SK-N-SH (cell line): Measurements from ENCODE around the gene SERP2. TPM values are rescaled to one million over a fixed set of nuclear protein-coding genes. Genes with fewer than 3 reads are reported as not detected.

Experiments
- CTCF ChIA-PET: fragments of 300-600, 350-600 bp; formaldehyde crosslinking; extraction: SDS; loops from one replicate; lab custom pipeline; 2021; lab: Yijun Ruan, JAX
- POLR2A ChIA-PET: fragments of 350-600 bp; sonication (Branson Sonifier 250); formaldehyde crosslinking; extraction: SDS; loops from one replicate; lab custom pipeline; 2020; ENCODE audit warnings: antibody characterized with exemption, inconsistent platforms; lab: Yijun Ruan, JAX
- DNase-seq: peaks from one replicate; pipeline ENCODE4 v3.0.0; 2012
- H2AFZ ChIP-seq: fragments of 200-600 bp; sonication (generic); 2 replicates; pipeline ENCODE4 v1.8.1; 2016; ENCODE audit warnings: antibody characterized with exemption, mild to moderate bottlenecking, low read depth
- H3F3A ChIP-seq: fragments of 200-600 bp; sonication (generic); replicated peaks from 2 replicates; pipeline ENCODE3; 2016; ENCODE audit warnings: antibody characterized with exemption, mild to moderate bottlenecking; ENCODE audit not compliant: insufficient read depth
- H3K27ac ChIP-seq, 2 experiments: fragments of 200-500 bp in 1 of 2; fragments of 200-600 bp in 1 of 2; sonication (Bioruptor generic) in 1 of 2; sonication (generic), shearing (Covaris generic) in 1 of 2; 2 replicates each; pipeline versions ENCODE4 v1.5.1 to v1.6.1; 2014 to 2016; ENCODE audit warnings: low read depth in 2 of 2, inconsistent platforms in 1 of 2, low read length in 1 of 2, mild to moderate bottlenecking in 1 of 2, mixed read lengths in 1 of 2
- H3K27me3 ChIP-seq: fragments of 200-600 bp; sonication (generic), shearing (Covaris generic); 2 replicates; pipeline ENCODE4 v1.6.1; 2016; ENCODE audit warnings: mixed run types; ENCODE audit not compliant: insufficient read depth
- H3K36me3 ChIP-seq, 2 experiments: fragments of 200-500 bp in 1 of 2; fragments of 200-600 bp in 1 of 2; sonication (Bioruptor generic) in 1 of 2; sonication (generic) in 1 of 2; replicated peaks in 1 of 2; 2 replicates each; pipeline versions ENCODE3 to v1.5.1; 2014 to 2016; ENCODE audit warnings: low read length in 1 of 2, mild to moderate bottlenecking in 1 of 2; ENCODE audit not compliant: insufficient read depth in 2 of 2, control insufficient read depth in 1 of 2
- H3K4me1 ChIP-seq, 2 experiments: fragments of 200-500 bp in 1 of 2; fragments of 200-600 bp in 1 of 2; sonication (Bioruptor generic) in 1 of 2; sonication (generic), shearing (Covaris generic) in 1 of 2; 2 replicates each; pipeline versions ENCODE4 v1.5.1 to v1.6.1; 2014 to 2016; ENCODE audit warnings: low read depth in 1 of 2, low read length in 1 of 2, mixed run types in 1 of 2; ENCODE audit not compliant: insufficient read depth in 2 of 2, control insufficient read depth in 1 of 2
- H3K4me2 ChIP-seq: fragments of 200-600 bp; sonication (generic), shearing (Covaris generic); 2 replicates; pipeline ENCODE4 v1.6.1; 2017; ENCODE audit warnings: mixed run types
- H3K4me3 ChIP-seq, 2 experiments: fragments of 200-500 bp in 1 of 2; fragments of 200-600 bp in 1 of 2; sonication (Bioruptor generic) in 1 of 2; sonication (generic), shearing (Covaris generic) in 1 of 2; 2 replicates each; pipeline versions ENCODE4 v1.5.1 to v1.8.1; 2014 to 2016; ENCODE audit warnings: low read depth in 2 of 2, inconsistent platforms in 1 of 2, low read length in 1 of 2, mild to moderate bottlenecking in 1 of 2, mixed read lengths in 1 of 2, moderate library complexity in 1 of 2
- H3K79me2 ChIP-seq: fragments of 200-600 bp; sonication (generic); 2 replicates; pipeline ENCODE4 v1.8.1; 2017; ENCODE audit warnings: mild to moderate bottlenecking; ENCODE audit not compliant: insufficient read depth
- H3K9ac ChIP-seq: fragments of 200-600 bp; sonication (generic); 2 replicates; pipeline ENCODE4 v1.6.1; 2017; ENCODE audit warnings: mixed run types
- H3K9me2 ChIP-seq: fragments of 200-600 bp; sonication (generic); 2 replicates; pipeline ENCODE4 v1.6.1; 2017; ENCODE audit warnings: mixed run types
- H3K9me3 ChIP-seq: fragments of 200-600 bp; sonication (generic); 2 replicates; pipeline ENCODE4 v1.6.1; 2017; ENCODE audit warnings: mixed run types, mild to moderate bottlenecking, moderate library complexity
- H4K20me1 ChIP-seq: fragments of 200-600 bp; sonication (generic); 2 replicates; pipeline ENCODE4 v1.6.1; 2017; ENCODE audit warnings: mild to moderate bottlenecking, mixed run types; ENCODE audit not compliant: insufficient read depth
- EP300 ChIP-seq, 2 experiments: IDR thresholded peaks; 2 replicates each; pipeline versions ENCODE4 v1.4.0 to v1.6.1; 2012; ENCODE audit warnings: borderline replicate concordance in 1 of 2, low read depth in 1 of 2, low read length in 1 of 2
- EZH2phosphoT487 ChIP-seq: fragments of 200-600 bp; sonication (generic); IDR thresholded peaks from 2 replicates; pipeline ENCODE4 v1.6.1; 2017; ENCODE audit warnings: low read depth, mixed run types, mild to moderate bottlenecking, antibody characterized with exemption, moderate library complexity, borderline replicate concordance
- FOSL2 ChIP-seq: IDR thresholded peaks from 2 replicates; pipeline ENCODE4 v1.4.0; 2012; ENCODE audit warnings: low read depth, mild to moderate bottlenecking, moderate library complexity, borderline replicate concordance
- FOXJ3 ChIP-seq: sonication (generic); formaldehyde crosslinking; IDR thresholded peaks from 2 replicates; pipeline ENCODE4 v1.5.1; 2020; ENCODE audit warnings: mild to moderate bottlenecking, missing genetic modification reagents
- FOXM1 ChIP-seq: IDR thresholded peaks from 2 replicates; pipeline ENCODE4 v1.4.0; 2012; ENCODE audit warnings: low read depth, mild to moderate bottlenecking
- GABPA ChIP-seq: IDR thresholded peaks from 2 replicates; pipeline ENCODE4 v1.4.0; 2012; ENCODE audit warnings: low read depth, mild to moderate bottlenecking
- JUND ChIP-seq: IDR thresholded peaks from 2 replicates; pipeline ENCODE4 v1.4.0; 2012
- MAX ChIP-seq: IDR thresholded peaks from 2 replicates; pipeline ENCODE4 v1.4.0; 2012; ENCODE audit warnings: low read depth
- MEF2A ChIP-seq: IDR thresholded peaks from 2 replicates; pipeline ENCODE4 v1.4.0; 2012; ENCODE audit warnings: low read depth, borderline replicate concordance
- NFIC ChIP-seq: IDR thresholded peaks from 2 replicates; pipeline ENCODE4 v1.4.0; 2012; ENCODE audit warnings: borderline replicate concordance
- POLR2AphosphoS5 ChIP-seq: IDR thresholded peaks from 2 replicates; pipeline ENCODE4 v1.6.1; 2012; ENCODE audit warnings: low read depth, low read length
- RAD21 ChIP-seq: IDR thresholded peaks from 2 replicates; pipeline ENCODE4 v1.6.1; 2012; ENCODE audit warnings: mild to moderate bottlenecking, low read length
- RFX5 ChIP-seq: IDR thresholded peaks from 2 replicates; pipeline ENCODE4 v1.6.1; 2012; ENCODE audit warnings: mild to moderate bottlenecking, improper control_type of control experiment, low read length
- SIN3A ChIP-seq: IDR thresholded peaks from 2 replicates; pipeline ENCODE4 v1.6.1; 2012; ENCODE audit warnings: low read depth, mild to moderate bottlenecking, low read length, moderate library complexity, borderline replicate concordance
- TEAD4 ChIP-seq: IDR thresholded peaks from 2 replicates; pipeline ENCODE4 v1.4.0; 2012; ENCODE audit warnings: mild to moderate bottlenecking, borderline replicate concordance; ENCODE audit not compliant: insufficient read depth
- WGBS: methylation state at CpG from one replicate; pipeline ENCODE4 v1.1.6; 2017; ENCODE audit warnings: low lambda C conversion rate; 5-methylcytosine and 5-hydroxymethylcytosine counted together
- polyA plus RNA-seq, 3 experiments: library from polyadenylated mRNA; depleted of rRNA; stranded (reverse); fragments of >200 nt; gene quantifications; 2 replicates each; pipeline ENCODE4 v1.2.3, GENCODE V29; 2012
- TF ChIP-seq, protein P1 (sequence below): IDR thresholded peaks from 2 replicates; pipeline ENCODE4; 2012
- TF ChIP-seq, protein P2 (sequence below): fragments of 150-350 bp; IDR thresholded peaks from 2 replicates; pipeline ENCODE4 v1.6.1; 2017; ENCODE audit warnings: antibody characterized with exemption, low read length, low read depth, borderline replicate concordance
- TF ChIP-seq, protein P3 (sequence below): IDR thresholded peaks from 2 replicates; pipeline ENCODE4 v1.4.0; 2012; ENCODE audit warnings: low read depth, borderline replicate concordance

SERP2 gene
- polyA plus RNA-seq, 1 of the 3 experiments (the other 2 are of a cell fraction): 4.9 TPM

- Histone ChIP-seq H3K4me3 (no peak overlapping the region), H3F3A (no peaks in the 10 kb centered on the region), H3K4me2 (no peak overlapping the region), H3K27ac (no peak overlapping the region), H3K27me3 (no peaks in the 10 kb centered on the region), H3K9ac (no peak overlapping the region), H2AFZ (no peak overlapping the region), H3K4me1 (peaks cover 0 to 58% of the 10 kb centered on the region in 2 experiments; a peak in 2 of 4 replicates), H4K20me1 (no peaks in the 10 kb centered on the region), H3K9me2 (no peaks in the 10 kb centered on the region), H3K36me3 (no peaks in the 10 kb centered on the region), H3K79me2 (no peaks in the 10 kb centered on the region), H3K9me3 (no peaks in the 10 kb centered on the region)
- ChIA-PET CTCF (no interaction called here), POLR2A (interaction anchor here (0.7 kb wide), 1 partner anchor 367 kb away, joined by 4 read pairs; no protein-coding TSS in a partner anchor)
- TF ChIP-seq FOSL2 (no peak), JUND (no peak), MEF2A (no peak), NFIC (no peak), FOXM1 (no peak), TEAD4 (no peak), RFX5 (no peak), EP300 (IDR thresholded peaks at IDR 0.05; ENCODE audit: borderline replicate concordance in 1 of 2, low read depth in 1 of 2, low read length in 1 of 2) (no peak)
- TF ChIP-seq, protein P1, sequence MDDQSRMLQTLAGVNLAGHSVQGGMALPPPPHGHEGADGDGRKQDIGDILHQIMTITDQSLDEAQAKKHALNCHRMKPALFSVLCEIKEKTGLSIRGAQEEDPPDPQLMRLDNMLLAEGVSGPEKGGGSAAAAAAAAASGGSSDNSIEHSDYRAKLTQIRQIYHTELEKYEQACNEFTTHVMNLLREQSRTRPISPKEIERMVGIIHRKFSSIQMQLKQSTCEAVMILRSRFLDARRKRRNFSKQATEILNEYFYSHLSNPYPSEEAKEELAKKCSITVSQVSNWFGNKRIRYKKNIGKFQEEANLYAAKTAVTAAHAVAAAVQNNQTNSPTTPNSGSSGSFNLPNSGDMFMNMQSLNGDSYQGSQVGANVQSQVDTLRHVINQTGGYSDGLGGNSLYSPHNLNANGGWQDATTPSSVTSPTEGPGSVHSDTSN: no peak
- TF ChIP-seq, protein P2, sequence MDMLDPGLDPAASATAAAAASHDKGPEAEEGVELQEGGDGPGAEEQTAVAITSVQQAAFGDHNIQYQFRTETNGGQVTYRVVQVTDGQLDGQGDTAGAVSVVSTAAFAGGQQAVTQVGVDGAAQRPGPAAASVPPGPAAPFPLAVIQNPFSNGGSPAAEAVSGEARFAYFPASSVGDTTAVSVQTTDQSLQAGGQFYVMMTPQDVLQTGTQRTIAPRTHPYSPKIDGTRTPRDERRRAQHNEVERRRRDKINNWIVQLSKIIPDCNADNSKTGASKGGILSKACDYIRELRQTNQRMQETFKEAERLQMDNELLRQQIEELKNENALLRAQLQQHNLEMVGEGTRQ: no peak
- TF ChIP-seq, protein P3, sequence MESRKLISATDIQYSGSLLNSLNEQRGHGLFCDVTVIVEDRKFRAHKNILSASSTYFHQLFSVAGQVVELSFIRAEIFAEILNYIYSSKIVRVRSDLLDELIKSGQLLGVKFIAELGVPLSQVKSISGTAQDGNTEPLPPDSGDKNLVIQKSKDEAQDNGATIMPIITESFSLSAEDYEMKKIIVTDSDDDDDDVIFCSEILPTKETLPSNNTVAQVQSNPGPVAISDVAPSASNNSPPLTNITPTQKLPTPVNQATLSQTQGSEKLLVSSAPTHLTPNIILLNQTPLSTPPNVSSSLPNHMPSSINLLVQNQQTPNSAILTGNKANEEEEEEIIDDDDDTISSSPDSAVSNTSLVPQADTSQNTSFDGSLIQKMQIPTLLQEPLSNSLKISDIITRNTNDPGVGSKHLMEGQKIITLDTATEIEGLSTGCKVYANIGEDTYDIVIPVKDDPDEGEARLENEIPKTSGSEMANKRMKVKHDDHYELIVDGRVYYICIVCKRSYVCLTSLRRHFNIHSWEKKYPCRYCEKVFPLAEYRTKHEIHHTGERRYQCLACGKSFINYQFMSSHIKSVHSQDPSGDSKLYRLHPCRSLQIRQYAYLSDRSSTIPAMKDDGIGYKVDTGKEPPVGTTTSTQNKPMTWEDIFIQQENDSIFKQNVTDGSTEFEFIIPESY: no peak
- no peak for DNase-seq
- WGBS: 61% methylated on average over 2 of the region's 2 CpGs
These were observed 28.0 kb downstream of the SERP2 start for GRCh38 chr13:44401577-44401976.

GRCh38 chr13:44402899-44403445 lies 29.3 kb downstream of the SERP2 start:
- H3F3A ChIP-seq: no peaks in the 10 kb centered on the region
- H4K20me1 ChIP-seq: no peaks in the 10 kb centered on the region
- H3K9me3 ChIP-seq: no peaks in the 10 kb centered on the region
- H3K79me2 ChIP-seq: no peaks in the 10 kb centered on the region
- no peaks in the 10 kb centered on the region for H3K36me3 ChIP-seq
- ChIA-PET CTCF (interaction anchor here (0.6 to 1.5 kb wide), 3 partner anchors 13 to 495 kb away, joined by 3 to 5 read pairs (median 3); no protein-coding TSS in a partner anchor), POLR2A (interaction anchor here (1.5 kb wide), 1 partner anchor 34 kb away, joined by 11 read pairs; no protein-coding TSS in a partner anchor)
- H3K9me2 ChIP-seq: no peaks in the 10 kb centered on the region
- H3K27ac ChIP-seq: peak overlapping the region in 1 of 2 experiments; percentile 96; a peak in 2 of 4 replicates
- H2AFZ ChIP-seq: no peak overlapping the region
- H3K9ac ChIP-seq: no peak overlapping the region
- TF ChIP-seq POLR2AphosphoS5 (no peak), FOXJ3 (CRISPR knock-in tag) (no peak), GABPA (no peak), JUND (no peak), SIN3A (no peak), TEAD4 (no peak), EZH2phosphoT487 (no peak), MAX (no peak), RAD21 (no peak)
- peaks cover 0 to 45% of the 10 kb centered on the region in 2 experiments; a peak in 2 of 4 replicates for H3K4me1 ChIP-seq
- 98% methylated on average over 13 of the region's 13 CpGs for WGBS
- no peaks in the 10 kb centered on the region for H3K27me3 ChIP-seq
- H3K4me2 ChIP-seq: no peak overlapping the region
- no peak overlapping the region for H3K4me3 ChIP-seq
- no peak for DNase-seq
